Stimulated activated CD4-positive, alpha-beta T cell treated with anti-CD3 and anti-CD28 coated beads, TNF-alpha, amount 100 ng/mL, for 4 hours (primary cell): ENCODE results near the gene ATP2B3.

Source experiments
- DNase-seq, 3 experiments: peaks; one replicate each; pipeline ENCODE4 v3.0.0-alpha.2; 2020; ENCODE audit warnings: low read depth in 3 of 3

The ATP2B3 gene

DNA sequence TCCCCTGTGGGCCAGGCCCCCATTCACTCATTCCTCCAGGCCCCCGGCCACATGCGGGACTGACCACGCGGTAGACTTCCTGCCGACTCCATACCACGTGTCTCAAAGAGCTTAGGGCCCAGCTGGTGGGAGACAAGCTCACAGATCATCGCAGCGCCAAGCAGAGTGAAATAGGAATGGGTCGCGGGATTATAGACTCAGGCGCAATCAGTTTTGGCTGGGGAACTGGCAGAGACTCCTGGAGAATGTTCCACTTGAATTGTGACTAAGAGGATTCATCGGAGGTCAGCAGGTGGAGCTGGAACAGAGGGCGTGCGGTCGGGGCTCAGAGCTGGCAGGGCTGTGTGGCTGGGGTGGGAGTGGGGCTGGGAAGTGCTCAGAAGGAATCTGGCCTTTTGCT lies 15.6 kb downstream of the ATP2B3 start:
- no peak for DNase-seq

DNA sequence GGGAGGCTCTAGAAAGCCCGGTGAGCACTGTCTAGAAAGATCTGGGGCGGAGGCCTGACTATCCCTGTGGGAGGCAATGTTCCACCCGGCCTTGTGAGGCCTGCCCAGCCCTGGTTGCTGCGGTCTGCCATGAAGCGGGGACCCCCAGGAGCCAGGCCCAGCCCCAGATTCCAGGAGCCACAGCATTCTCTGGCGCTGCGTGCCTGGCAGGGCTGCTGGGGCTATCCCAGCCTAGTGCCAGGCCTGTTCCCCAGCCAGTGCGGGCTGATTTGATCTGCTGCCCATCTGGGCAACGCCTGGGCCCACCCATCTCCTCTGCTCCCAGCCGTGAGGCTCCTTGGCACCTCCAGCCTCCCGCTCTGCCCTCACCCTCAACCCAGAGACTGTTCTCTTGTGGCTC lies 19.6 kb downstream of the ATP2B3 start:
- DNase-seq: no peak

DNA sequence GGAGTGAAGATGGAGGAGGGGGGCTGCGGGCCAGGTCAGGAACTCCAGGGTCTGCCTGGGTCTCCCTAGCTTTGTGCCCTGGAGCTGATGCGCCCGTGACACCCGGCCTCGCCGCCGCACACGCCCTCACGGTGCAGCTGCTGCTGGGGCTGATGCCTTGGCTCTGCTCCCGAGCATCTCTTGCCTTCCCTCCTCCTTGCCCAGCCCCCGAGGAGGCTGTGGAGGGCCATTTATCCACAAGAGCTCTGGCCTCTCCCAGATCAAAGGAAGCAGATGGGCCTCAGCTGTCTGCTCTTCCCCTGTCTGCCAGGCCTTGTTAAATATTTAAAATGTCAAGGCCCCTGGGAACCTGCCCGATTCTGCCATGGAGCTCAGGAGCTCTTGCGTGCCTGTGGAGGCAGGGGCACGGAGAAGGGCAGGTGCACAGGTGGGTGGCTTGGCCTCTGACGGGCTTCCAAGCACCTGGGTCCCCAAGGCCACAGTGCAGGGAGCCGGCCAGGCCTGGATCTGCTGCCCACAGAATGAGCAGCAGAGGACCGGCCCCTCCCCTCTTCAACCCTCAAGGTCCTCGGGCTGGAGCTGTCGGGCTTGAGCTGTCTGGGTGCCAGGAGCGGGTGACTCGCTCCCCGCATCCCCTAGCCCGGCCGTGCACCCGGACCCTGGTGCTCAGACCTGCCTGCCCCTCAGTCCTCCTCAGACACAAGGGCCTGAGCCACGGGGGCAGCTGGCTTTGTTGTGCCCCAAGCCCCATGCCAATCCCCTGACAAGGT lies 20.3 kb downstream of the ATP2B3 start:
- DNase-seq: no peak

DNA sequence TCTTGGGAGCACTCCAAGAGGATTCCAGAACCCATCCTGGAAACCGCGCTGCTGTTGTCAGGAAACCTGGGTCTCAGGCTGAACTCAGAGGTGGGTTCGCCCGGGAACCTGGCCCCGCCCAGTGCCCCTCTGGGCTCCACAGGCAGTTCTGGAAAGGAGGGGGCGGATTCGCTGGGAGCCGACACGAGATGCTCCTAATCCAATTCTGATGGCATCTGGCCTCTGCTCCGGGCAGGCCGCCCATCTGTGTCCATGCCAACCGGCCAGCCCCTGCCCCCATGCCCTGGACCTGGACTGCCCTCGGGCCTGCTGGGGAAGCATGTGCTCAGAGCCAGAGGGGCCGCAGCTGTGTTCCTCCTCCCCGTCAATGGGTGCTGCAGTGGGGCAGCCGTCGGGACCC lies 21.0 kb downstream of the ATP2B3 start:
- no peak for DNase-seq

DNA sequence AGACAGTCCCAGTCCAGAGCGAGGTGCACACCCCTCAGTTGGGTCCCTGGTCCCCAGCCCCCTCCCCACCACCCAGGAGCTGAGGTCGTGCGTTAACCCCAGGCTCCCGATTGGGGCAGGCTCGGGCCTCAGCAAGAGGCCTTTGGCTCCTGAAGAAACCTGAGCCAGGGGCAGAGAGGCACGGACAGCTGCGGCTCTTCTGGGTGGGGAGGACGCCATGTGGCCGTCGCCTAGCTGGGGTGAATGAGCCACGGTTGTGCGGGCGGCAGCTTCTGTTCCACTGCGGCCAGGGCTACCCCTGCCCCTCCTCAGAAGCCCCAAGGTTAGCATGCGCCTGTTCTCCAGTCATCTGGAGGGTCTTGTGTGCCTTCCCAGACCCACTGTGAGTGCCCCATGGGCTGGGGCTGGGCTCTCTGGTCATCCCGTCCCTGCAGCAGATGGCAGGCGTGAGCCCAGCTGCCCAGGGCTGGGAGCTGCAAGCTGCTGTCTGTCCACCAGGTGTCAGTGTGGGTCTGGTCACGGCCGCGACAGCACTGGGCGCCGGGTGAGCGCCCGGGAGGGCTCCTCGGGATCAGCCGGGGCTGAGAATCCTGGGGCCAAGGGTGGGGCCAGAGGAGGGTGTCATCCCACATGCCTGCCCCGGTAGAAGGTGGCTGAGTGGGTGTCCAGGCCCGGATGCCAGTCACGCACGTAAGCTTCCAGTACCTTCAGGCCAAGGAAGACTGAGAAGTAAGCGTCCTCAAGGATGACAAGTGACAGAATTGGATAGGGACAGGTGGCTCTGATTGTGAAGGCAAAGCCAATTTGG lies 21.9 kb downstream of the ATP2B3 start:
- DNase-seq: peak; percentile 15 to 23 (median 17)

DNA sequence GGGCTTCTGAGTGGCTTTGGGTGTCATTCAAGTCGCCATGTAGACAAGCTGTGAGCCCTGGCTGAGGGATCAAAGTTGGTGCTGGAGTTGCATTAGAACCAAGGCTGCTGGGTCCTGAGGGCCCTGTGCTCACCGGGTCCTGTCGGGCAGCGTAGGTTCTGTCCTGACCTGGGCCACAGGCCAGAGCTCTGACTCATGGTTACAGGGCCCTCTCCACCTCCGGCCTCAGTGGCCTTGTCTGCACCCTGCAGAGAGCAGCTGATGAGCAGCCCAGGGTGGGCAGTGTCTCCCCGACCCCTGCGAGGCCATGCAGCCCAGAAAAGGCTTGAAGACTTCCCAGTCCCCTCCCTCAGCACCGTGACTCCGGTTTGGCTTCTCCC lies 22.5 kb downstream of the ATP2B3 start:
- DNase-seq: no peak

DNA sequence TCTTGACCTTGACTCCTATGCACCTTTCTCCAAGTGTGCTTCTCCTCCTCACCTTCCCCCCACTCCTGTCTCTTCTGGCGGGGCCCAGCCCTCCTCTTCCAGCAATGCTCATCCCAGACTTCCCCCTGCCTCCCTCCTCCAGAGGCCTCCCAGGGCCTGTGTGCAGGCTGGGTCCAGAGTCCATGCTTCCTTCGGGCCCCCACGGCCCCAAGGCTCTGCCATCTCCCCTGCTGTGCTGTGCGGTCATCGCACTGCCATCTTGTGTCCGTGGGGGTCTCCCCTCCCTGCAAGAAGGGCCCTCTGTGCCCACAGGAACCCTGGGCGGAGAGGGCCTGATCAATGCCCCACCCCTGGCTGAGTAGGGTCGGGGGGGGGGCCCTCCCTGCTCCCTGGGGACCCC lies 27.3 kb downstream of the ATP2B3 start:
- no peak for DNase-seq

DNA sequence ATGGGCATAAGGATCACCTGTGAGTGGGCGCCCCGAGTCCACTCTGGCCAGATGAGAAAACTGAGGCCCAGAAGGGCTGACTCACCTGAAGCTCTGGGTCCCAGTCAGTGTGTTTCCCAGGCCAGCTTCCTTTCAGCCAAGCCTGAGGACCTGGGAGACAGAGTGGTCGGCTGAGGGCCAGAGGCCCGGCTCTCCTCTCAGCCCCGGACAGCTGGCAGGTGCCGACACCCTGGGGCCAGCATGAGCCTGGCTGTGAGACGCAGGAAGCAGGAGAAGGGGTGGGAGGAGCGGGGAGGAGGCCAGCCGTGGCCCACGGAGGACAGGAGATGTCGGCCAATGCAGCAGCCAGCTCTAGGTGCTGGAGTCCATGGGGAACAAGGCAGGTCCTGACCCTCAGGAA lies 28.9 kb downstream of the ATP2B3 start:
- DNase-seq: no peak

DNA sequence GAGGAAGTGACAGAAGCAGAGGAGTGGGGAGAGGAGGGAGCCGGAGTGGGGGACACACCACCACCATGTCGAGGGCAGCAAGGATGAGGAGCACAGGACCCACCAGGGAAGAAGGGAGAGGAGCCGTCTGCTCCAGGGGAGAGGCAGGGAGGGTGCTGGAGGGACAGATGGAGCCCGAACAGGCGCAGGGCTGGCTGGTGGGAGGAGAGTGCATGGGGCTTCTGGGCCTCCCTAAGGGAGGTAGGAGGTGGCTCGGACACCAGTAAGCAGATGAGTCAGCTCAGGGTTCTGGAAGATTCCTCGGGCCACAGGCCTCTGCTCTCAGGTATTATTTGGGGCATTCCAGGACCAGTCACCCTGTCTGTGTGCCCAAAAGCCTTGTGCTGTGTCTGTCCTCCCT lies 29.8 kb downstream of the ATP2B3 start:
- no peak for DNase-seq

DNA sequence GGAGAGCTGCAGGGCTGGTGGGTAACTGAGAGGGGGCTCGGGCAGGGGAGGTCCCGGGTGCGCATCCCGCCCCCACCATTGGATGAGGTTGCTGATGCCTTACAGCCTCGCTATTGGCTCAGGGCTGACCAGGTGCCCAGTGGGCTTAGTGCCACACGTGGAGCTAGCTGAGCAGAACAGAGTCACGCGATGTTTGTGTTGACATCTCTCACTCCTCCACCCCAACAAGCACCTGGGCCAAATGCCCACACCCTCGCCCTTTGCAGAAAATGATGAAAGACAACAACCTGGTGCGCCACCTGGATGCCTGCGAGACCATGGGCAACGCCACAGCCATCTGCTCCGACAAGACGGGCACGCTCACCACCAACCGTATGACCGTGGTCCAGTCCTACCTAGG lies 31.8 kb downstream of the ATP2B3 start:
- DNase-seq: no peak

DNA sequence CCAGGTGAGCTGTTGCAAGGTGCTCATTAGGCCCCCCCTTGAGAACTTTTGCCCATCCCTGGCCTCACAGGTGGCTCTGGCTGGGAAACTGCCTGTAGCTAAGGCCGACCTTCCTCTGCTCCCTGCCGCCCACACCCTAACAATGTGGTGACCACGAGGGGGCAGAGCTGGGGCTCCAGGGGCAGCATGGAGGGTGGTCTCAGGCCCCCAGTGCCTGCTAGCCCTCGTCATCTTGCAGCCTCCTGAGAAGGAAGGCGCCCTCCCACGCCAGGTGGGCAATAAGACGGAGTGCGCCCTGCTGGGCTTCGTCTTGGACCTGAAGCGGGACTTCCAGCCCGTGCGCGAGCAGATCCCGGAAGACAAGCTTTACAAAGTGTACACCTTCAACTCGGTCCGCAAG lies 32.4 kb downstream of the ATP2B3 start:
- no peak for DNase-seq

DNA sequence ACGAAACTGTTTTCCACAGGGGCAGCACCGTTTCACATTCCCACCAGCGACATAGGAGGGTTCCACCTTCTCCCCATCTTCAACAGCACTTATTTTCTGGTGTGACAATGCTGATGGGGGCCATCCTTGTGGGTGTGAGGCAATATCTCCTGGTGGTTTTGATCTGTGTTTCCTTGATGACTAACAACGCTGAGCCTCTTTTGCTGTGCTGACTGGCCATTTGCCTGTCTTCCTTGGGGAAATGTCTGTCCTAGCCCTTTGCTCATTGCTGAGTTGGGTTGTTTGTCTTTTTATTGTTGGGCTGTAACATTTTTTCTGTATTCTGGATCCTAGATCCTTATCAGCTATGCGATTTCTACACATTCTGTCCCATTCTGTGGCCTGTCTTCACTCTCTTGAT lies 33.7 kb downstream of the ATP2B3 start:
- DNase-seq: no peak

DNA sequence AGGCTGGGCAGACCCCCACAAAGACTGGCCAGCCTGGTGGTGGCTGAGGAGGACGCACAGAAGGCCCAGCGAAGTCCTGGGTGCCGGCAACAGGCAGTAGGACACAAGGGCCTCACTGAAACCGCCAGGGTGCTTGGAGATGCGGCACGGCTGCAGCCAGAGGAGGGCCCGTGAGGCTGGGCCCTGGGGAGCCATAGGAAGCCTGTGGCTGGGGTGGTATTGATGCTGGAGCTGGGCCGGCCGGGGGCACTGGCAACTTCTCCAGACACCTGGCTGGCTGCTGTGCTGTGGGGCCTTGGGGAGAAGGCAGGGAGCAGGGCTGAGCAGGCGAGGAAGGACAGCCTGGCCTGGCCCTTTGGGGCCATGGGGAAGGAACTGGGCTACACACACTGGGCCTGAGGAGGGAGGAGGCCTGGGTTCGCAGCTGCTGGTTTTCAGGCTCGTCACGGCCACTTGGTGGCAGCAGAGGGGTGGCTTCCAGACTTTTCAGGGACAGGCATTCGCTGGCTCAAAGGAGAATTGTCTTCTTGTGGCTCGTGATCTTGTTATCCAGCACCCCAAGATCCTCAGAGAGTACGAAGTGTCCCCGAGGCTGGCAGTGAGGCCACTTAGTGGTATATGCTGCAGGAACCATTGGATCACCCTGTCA lies 37.2 kb downstream of the ATP2B3 start:
- peak; percentile 28 to 38 (median 29) for DNase-seq

DNA sequence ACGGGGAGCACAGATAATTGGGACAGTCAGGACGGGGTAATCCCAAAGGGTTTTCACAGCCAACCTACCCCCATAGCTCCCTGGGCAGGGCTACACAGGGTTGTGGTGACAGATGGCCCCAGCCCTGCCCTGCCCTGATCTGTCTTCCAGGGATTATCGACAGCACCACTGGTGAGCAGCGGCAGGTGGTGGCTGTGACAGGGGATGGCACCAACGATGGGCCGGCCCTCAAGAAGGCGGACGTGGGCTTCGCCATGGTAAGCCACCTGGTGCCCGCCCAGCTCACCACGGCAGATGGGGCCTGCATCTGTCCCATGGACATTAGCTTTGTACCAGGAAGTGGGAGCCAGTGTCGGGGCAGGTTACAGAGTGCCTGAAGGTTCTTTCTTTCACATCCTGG lies 39.3 kb downstream of the ATP2B3 start:
- DNase-seq: no peak

DNA sequence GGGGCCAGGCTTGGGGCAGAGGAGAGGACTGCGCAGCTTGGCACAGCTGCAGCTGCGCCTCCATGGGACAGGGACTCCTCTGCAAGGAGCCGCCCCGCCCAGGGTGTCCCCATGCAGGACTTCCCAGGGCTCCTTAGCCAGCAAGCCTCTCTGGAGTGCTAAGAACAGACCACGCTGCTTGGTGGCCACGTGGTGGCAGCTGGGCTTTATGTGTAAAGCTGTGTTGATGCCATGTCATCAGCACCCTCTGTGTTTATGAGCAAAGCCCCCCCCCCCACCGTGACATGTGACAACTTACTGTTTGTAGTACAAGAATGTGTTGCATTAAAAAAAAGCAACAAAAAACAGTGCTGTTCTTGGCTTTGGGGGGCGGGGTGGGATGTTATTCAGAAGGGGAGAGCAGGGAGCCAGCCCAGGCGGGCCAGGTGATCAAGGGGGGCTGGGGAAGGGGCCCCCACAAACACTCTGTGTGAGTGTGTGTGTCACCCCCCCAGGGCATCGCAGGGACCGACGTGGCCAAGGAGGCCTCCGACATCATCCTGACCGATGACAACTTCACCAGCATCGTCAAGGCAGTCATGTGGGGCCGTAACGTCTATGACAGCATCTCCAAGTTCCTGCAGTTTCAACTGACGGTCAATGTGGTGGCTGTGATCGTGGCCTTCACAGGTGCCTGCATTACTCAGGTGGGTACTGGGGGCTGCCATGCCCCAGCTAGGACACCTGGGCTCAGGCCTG lies 40.3 kb downstream of the ATP2B3 start:
- no peak for DNase-seq

DNA sequence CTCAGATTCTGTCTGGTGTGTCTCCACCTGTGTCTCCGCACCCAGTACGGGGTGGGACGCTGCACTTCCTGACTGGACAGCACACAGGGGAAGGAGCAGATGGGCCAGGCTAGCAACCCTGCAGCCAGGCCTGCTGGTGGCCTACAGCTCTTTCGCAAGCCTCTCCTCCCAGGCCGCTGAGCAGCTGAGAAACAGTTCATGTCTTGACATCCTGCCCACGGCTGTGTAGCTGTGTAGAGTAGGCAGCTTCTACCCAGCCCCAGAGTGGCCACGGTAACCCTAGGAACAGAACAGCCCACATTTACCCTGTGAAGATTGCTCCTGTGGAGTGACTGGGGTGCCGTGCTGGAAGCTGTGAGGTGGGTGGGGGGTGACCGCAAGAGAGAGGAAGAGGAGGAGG lies 42.6 kb downstream of the ATP2B3 start:
- no peak for DNase-seq

DNA sequence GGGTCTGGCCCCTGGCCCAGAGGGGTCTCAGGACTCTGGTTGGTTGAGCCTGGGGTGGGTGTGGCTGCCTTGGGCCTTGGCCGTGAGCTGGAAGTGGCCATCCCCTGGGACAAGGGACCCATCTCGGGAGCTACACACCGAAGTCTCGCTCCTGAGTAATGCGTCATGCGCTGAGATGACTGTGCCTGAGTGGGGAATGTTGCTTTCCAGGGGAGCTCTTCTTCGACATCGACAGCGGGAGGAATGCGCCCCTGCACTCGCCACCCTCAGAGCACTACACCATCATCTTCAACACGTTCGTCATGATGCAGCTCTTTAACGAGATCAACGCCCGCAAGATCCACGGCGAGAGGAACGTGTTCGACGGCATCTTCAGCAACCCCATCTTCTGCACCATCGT lies 43.0 kb downstream of the ATP2B3 start:
- DNase-seq: no peak

DNA sequence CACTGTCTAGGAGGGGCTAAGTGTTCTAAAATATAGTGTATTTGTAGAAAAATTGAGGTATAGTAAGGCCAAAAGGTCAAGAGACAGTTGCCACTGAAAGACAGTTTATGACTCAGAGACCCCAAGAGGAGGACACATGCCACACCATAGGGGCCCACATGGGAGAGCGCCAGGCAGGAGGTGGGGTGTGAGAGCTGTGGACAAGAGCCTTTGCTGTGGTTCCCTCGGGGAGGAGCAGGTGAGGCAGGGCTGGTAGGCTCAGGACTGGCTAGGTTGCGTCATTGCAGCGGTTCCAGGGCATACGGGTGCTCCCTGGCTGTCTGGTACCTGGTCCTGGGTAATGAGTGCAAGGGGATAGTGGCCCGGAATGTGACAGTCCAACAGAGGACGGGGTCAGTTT lies 43.9 kb downstream of the ATP2B3 start:
- DNase-seq: no peak

DNA sequence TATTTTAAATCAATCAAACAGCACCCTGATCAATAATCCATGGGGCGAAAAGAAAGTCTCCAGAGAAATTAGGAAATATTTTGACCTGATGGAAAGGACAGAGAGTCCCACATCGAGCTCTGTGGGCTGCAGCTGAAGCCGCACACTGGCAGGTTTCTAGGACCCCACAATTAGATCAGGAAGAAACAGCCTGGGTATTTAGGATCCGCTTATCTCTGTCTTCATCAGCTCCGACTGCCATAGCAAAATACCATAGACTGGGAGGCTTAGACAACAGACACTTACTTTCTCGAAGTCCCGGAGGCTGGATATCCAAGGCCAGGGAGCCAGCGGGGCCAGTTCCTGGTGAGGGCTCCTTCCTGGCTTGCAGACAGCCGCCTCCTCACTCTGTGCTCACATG lies 45.1 kb downstream of the ATP2B3 start:
- no peak for DNase-seq

DNA sequence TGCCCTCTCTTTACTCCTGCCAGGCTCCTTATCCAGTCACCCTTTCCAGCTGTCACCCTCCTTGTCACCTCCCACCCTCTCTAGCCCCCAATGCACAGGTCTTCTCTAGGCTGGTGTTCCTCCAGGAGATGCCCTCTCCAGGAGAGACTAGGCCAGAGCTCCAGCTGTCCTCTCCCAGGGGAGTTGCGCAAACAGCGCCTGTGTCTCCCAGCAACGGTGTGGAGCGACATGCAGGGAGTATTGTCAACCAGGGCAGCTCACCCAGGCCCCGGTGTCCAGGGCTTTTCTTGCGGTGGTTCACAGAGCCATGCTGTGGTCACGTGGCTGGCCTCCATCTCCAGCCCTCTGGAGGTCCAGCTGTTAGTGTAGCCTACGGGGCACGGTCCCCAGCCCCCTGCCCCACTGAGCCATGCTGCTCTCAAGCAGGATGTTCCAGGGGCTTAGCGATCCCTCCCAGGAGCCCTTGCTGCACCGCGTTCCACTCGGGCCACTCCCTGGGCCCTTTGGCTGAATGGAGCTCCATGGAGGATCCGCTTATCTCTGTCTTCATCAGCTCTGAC lies 46.7 kb downstream of the ATP2B3 start:
- DNase-seq: no peak

DNA sequence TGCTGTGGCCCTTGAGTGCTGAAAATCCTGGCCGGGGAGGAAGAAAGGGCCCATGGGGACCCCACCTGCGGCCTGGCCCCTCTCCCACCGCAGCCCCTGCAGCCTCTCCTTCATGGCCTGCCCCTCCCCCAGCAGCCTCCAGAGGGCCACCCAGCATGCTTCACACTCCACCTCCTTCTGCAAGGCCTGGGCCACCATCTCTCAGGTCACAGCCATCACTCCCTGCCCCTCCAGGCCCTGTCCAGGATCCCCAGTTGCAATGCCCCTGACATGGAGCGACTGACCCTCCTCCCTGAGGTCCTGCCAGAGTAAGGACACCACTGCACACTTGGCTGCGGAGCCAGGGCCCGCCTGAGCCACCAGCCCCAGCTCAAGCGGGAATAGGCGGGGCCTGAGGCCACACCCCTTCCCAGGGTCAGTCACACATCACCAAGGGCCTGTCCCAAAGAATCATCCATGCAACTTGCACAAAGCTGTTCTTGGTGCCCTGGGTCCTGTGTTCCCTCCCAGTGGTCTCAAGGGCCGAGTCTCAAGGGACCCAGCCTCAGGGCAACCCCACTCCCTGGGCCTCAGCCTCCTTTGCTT lies 48.6 kb downstream of the ATP2B3 start:
- DNase-seq: no peak
